AG10803 (cell line): Measurements from ENCODE around the gene TAF4.

Source experiments
- DNase-seq: peaks from one replicate; pipeline ENCODE4 v3.0.0; 2010; ENCODE audit warnings: low read depth
- H3K4me3 ChIP-seq: 2 replicates; pipeline ENCODE4 v1.5.1; 2011; ENCODE audit warnings: mild to moderate bottlenecking, low read length, control low read depth
- TF ChIP-seq, protein P1 (sequence below): conservative IDR thresholded peaks from 2 replicates; pipeline ENCODE4 v1.5.1; 2011; ENCODE audit warnings: mild to moderate bottlenecking, low read length, control low read depth, inconsistent platforms

TAF4 gene

GRCh38 chr20:62065674-62066338, at the start of gene TAF4:
Gene TAF4, minus strand, starts transcription at chr20:62065881. Its CDS starts 71 bp downstream, at chr20:62065810.
- DNase-seq, result peak; percentile 63
- TF ChIP-seq, protein P1, sequence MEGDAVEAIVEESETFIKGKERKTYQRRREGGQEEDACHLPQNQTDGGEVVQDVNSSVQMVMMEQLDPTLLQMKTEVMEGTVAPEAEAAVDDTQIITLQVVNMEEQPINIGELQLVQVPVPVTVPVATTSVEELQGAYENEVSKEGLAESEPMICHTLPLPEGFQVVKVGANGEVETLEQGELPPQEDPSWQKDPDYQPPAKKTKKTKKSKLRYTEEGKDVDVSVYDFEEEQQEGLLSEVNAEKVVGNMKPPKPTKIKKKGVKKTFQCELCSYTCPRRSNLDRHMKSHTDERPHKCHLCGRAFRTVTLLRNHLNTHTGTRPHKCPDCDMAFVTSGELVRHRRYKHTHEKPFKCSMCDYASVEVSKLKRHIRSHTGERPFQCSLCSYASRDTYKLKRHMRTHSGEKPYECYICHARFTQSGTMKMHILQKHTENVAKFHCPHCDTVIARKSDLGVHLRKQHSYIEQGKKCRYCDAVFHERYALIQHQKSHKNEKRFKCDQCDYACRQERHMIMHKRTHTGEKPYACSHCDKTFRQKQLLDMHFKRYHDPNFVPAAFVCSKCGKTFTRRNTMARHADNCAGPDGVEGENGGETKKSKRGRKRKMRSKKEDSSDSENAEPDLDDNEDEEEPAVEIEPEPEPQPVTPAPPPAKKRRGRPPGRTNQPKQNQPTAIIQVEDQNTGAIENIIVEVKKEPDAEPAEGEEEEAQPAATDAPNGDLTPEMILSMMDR, result no peak
- peak within 1 kb of the TSS; percentile 63 for H3K4me3 ChIP-seq

DNA sequence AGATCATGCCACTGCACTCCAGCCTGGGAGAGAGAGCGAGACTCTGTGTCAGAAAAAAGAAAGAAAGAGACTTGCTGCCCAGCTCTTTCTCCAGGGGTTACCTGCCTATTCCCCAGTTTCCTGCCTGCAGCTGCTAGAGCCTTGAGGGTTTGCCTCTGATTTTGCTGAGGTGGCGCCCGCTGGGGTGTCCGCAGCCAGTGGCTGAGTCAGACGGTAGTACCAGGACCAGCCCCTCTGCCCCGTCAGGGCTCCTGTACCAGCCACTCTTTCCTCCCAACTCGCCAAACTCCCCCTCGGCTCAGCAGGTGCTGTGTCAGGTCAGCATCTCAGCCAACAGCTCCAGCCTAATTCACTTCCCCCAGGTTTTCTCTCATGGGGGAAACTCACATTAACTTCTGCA, 49.2 kb upstream of the TAF4 start:
- TF ChIP-seq, protein P1, result no peak
- no peak overlapping the region for H3K4me3 ChIP-seq
- no peak for DNase-seq

GRCh38 chr20:62112368-62112767, 46.7 kb upstream of the TAF4 start:
- TF ChIP-seq, protein P1, result no peak
- H3K4me3 ChIP-seq, result no peak overlapping the region
- DNase-seq, result no peak

- TF ChIP-seq, protein P1, result no peak
- DNase-seq, result no peak
- no peak overlapping the region for H3K4me3 ChIP-seq
Measured at GRCh38 chr20:62111148-62111547, 45.5 kb upstream of the TAF4 start.

DNA sequence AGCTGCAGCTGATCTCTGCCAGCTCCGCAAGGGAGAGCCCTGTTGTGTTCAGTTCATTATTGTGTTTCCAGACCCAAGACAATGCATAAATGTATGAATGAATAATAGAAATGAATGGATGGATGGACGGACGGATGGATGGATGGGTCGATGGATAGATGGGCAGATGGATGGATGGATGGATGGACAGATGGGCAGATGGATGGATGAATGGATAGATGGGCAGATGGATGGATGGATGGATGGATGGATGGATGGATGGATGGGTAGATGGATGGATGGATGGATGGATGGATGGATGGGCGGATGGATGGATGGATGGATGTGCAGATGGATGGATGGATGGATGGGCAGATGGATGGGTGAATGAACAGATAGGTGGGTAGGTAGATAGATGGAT, 39.9 kb upstream of the TAF4 start:
- H3K4me3 ChIP-seq, result no peak overlapping the region
- DNase-seq, result no peak
- TF ChIP-seq, protein P1, result no peak

GRCh38 chr20:62104791-62105345, 39.2 kb upstream of the TAF4 start:
- H3K4me3 ChIP-seq, result no peak overlapping the region
- DNase-seq, result peak; percentile 39
- TF ChIP-seq, protein P1, result no peak

DNA sequence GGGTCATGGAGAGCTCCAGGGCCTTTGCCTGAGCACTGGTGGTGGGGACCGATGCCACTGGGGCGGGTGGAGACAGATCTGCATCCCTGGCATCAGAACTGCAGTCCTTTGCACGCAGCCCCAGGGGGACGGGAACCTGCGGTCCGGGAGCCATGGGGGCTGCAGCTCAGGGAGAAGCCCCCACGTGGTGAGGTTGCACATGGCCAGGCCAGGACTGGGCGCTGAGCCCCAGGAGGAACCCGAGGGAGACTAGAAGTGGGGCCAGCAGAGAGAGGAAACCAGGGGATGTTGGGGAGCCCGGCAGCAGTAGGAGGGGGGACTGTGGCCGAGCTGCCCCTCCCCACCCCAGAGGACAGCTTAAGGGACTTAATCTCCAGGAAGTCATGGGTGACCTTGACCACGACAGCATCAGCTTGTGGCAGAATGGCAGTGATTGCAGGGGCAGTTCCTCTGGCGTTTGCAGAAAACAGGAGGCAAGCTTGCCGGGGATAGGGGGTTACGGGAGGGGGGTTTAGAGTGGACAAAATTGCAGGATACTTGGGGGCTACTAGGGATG, 38.6 kb upstream of the TAF4 start:
- no peak for DNase-seq
- TF ChIP-seq, protein P1, result no peak
- no peak overlapping the region for H3K4me3 ChIP-seq
